Measurements from ENCODE around the gene TSHZ2.

Gene TSHZ2

GRCh38 chr20:53539516-53539915, 567.4 kb downstream of the TSHZ2 start:
- no peak for DNase-seq (ENCODE audit: low read depth in 2 of 2)

Data from stimulated activated CD8-positive, alpha-beta memory T cell treated with anti-CD3 and anti-CD28 coated beads, Interleukin-15, amount 100 ng/mL, for 4 hours (primary cell).